Breast epithelium (tissue), 4 donors: ENCODE results near the gene MFSD1. TPM values are rescaled to one million over a fixed set of nuclear protein-coding genes. Genes with fewer than 3 reads are reported as not detected.
A peak's percentile ranks its signal among the peaks of the same experiment; 100 is the strongest.

Experiments
- DNase-seq, 2 donors: peaks; one replicate each; pipeline ENCODE4 v3.0.0-alpha.2; 2019; ENCODE audit warnings: low spot score in 2 of 2
- H3K27ac ChIP-seq, 2 donors: fragments of 200-600 bp; sonication (generic) in 1 of 2; one replicate each; pipeline ENCODE4 v1.5.1; 2016 to 2019; ENCODE audit warnings: mild to moderate bottlenecking in 1 of 2
- H3K27me3 ChIP-seq, 2 donors: fragments of 200-600 bp; sonication (generic) in 1 of 2; one replicate each; pipeline versions ENCODE4 v1.5.1 to v1.6.0; 2017 to 2019; ENCODE audit warnings: control low read depth in 1 of 2, mild to moderate bottlenecking in 1 of 2
- H3K36me3 ChIP-seq: fragments of 200-600 bp; one replicate; pipeline ENCODE4 v1.5.1; 2019
- H3K4me1 ChIP-seq, 2 donors: fragments of 200-600 bp; sonication (generic); one replicate each; pipeline ENCODE4 v1.5.1; 2016 to 2019; ENCODE audit warnings: control low read depth in 1 of 2
- H3K4me3 ChIP-seq, 3 donors: fragments of 200-600 bp; sonication (generic); 1 replicate in 2 of 3; 2 replicates in 1 of 3; pipeline ENCODE4 v1.5.1; 2016 to 2019; ENCODE audit warnings: mild to moderate bottlenecking in 3 of 3, moderate library complexity in 2 of 3
- H3K9me3 ChIP-seq, 2 donors: fragments of 200-600 bp; sonication (generic) in 1 of 2; one replicate each; pipeline ENCODE4 v1.5.1; 2016 to 2019; ENCODE audit warnings: control low read depth in 1 of 2
- CTCF ChIP-seq, 3 donors: fragments of 450-650 bp; IDR thresholded peaks; one replicate each; pipeline ENCODE4 v1.5.1; 2016 to 2017; ENCODE audit warnings: antibody characterized with exemption in 3 of 3, mild to moderate bottlenecking in 3 of 3, moderate library complexity in 3 of 3
- POLR2A ChIP-seq: fragments of 450-650 bp; IDR thresholded peaks from one replicate; pipeline ENCODE4 v1.6.1; 2016; ENCODE audit warnings: antibody characterized with exemption, mild to moderate bottlenecking, moderate library complexity
- POLR2AphosphoS5 ChIP-seq, 3 donors: sonication (generic); formaldehyde crosslinking; IDR thresholded peaks; one replicate each; pipeline ENCODE4 v1.6.1; 2017; ENCODE audit warnings: antibody characterized with exemption in 3 of 3
- intact Hi-C: fragments of 100-400 bp; cut with DNase I; formaldehyde crosslinking; loops from one replicate; pipeline ENCODE4 v1.15.1; 2023; ENCODE audit warnings: low total_unique reads
- total RNA-seq, 3 donors: library from RNA; depleted of rRNA; stranded (reverse); fragments of >200 nt; gene quantifications; one replicate each; pipeline ENCODE4 v1.1.0, GENCODE V29; 2016

MFSD1 gene
- total RNA-seq, 3 donors from 2014 or later = 76.7 to 134 (median 125) TPM

- H3K27ac ChIP-seq = no peak overlapping the region
- intact Hi-C loops = no loop called here
- no peaks in the 10 kb centered on the region for H3K36me3 ChIP-seq
- H3K27me3 ChIP-seq = no peaks in the 10 kb centered on the region
- DNase-seq = no peak
- no peak for TF ChIP-seq POLR2AphosphoS5 (IDR thresholded peaks at IDR 0.05)
- no peak for TF ChIP-seq CTCF (IDR thresholded peaks at IDR 0.05)
- no peak overlapping the region for H3K4me3 ChIP-seq
- no peaks in the 10 kb centered on the region for H3K4me1 ChIP-seq
- H3K9me3 ChIP-seq = peaks cover 0 to 3% of the 10 kb centered on the region in 2 donors
Observed at GRCh38 chr3:158782283-158782989, 19.4 kb upstream of the MFSD1 start.

DNA sequence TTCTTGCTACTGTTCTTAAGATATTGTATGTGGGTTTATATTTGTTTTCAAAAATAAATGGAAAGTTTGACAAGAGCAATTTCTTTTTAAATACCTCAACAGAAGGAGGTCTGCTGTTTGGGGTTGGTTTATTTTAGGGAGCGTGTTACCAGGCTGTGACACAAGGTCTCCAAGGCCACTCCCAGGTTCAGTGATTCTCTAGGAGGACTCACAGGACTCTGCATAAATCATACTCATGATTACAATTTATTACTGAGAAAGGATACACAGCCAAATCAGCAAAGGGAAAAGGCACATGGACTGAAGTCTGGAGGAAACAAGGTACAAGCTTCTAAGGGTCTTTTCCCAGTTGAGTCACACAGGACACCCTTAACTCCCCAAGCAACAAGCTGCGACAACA is 18.8 kb upstream of the MFSD1 start:
- Histone ChIP-seq H3K4me1 (no peaks in the 10 kb centered on the region), H3K27ac (no peak overlapping the region), H3K4me3 (no peak overlapping the region), H3K9me3 (peaks cover 0 to 4% of the 10 kb centered on the region in 2 donors), H3K27me3 (no peaks in the 10 kb centered on the region), H3K36me3 (no peaks in the 10 kb centered on the region)
- no peak for DNase-seq
- TF ChIP-seq POLR2A = no peak
- no peak for TF ChIP-seq POLR2AphosphoS5 (IDR thresholded peaks at IDR 0.05)
- TF ChIP-seq CTCF (IDR thresholded peaks at IDR 0.05) = no peak
- intact Hi-C loops = no loop called here

DNA sequence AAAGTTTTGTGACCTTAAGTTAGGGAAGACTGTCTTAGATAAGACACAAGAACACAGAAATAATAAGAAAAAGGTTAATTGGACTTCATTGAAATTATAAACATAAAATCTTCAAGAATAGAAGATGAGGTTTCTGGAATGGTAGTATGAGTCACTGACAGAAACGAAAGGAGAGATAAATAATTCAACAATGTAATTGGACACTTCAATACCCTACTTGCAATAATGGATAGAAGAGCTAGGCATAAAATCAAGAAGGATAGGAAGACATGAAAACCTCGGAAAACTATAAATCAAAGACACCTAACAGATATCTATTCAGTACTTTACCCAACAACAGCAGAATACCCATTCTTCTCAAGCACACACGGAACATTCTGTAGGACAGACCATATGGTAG is 15.9 kb upstream of the MFSD1 start:
- Histone ChIP-seq H3K4me1 (no peaks in the 10 kb centered on the region), H3K36me3 (no peaks in the 10 kb centered on the region), H3K9me3 (peaks cover 0 to 4% of the 10 kb centered on the region in 2 donors), H3K4me3 (no peak overlapping the region), H3K27me3 (no peaks in the 10 kb centered on the region), H3K27ac (no peak overlapping the region)
- TF ChIP-seq POLR2A (no peak), POLR2AphosphoS5 (IDR thresholded peaks at IDR 0.05) (no peak), CTCF (IDR thresholded peaks at IDR 0.05) (no peak)
- DNase-seq = no peak
- intact Hi-C loops = no loop called here

- Histone ChIP-seq H3K27ac (no peak overlapping the region), H3K27me3 (no peaks in the 10 kb centered on the region), H3K36me3 (no peaks in the 10 kb centered on the region), H3K4me1 (no peaks in the 10 kb centered on the region), H3K4me3 (no peak overlapping the region), H3K9me3 (peaks cover 0 to 4% of the 10 kb centered on the region in 2 donors)
- TF ChIP-seq CTCF (IDR thresholded peaks at IDR 0.05) (no peak), POLR2A (no peak), POLR2AphosphoS5 (IDR thresholded peaks at IDR 0.05) (no peak)
- intact Hi-C loops = loop anchor here (2.0 kb wide), 1 partner anchor 14 kb away; no protein-coding TSS in a partner anchor
- no peak for DNase-seq
Observed at GRCh38 chr3:158788446-158788845, 13.4 kb upstream of the MFSD1 start.

DNA sequence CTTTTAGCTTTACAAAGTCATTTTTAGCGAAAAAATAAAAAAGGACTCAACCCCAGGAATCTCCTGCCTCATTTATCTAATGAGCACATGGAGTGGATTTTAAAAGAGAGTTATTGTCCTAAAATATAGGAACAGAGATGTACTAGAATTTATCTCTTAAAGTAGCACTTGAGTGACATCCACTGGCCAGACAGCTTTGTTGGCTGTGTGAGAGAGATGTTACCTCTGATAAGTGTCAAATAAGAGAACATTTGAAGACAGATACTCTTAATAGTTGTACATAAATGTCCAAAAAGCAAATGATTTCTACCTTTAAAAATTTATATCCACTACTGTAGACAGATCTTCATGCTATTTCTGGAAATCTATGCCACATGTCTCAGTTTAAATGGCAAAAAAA is 12.3 kb upstream of the MFSD1 start:
- H3K27ac ChIP-seq = no peak overlapping the region
- H3K36me3 ChIP-seq = no peaks in the 10 kb centered on the region
- H3K4me3 ChIP-seq = no peak overlapping the region
- TF ChIP-seq POLR2AphosphoS5 (IDR thresholded peaks at IDR 0.05) (no peak), CTCF (IDR thresholded peaks at IDR 0.05) (peak in 2 of 3 donors; percentile 26 to 34), POLR2A (no peak)
- H3K9me3 ChIP-seq = peaks cover 0 to 4% of the 10 kb centered on the region in 2 donors
- no peaks in the 10 kb centered on the region for H3K4me1 ChIP-seq
- intact Hi-C loops = loop anchor here (2.0 kb wide), 1 partner anchor 15 kb away; no protein-coding TSS in a partner anchor
- H3K27me3 ChIP-seq = no peaks in the 10 kb centered on the region
- DNase-seq = no peak
